Globus pallidus (tissue), 1 donor: ENCODE data around the gene GAL3ST2.
"Not testable (repeated sequence)": the region's sequence is repeated elsewhere in the genome, so short reads cannot be mapped to it uniquely, and the experiment has no call there.

Experiments
- DNase-seq: peaks from one replicate; pipeline ENCODE4 v3.0.0-alpha.2; 2015; ENCODE audit warnings: low spot score

GAL3ST2 gene

GRCh38 chr2:241768850-241769249, 7.8 kb upstream of the GAL3ST2 start:
- DNase-seq: no peak

- DNase-seq: no peak
Observed at GRCh38 chr2:241769819-241770184, 6.8 kb upstream of the GAL3ST2 start.

DNA sequence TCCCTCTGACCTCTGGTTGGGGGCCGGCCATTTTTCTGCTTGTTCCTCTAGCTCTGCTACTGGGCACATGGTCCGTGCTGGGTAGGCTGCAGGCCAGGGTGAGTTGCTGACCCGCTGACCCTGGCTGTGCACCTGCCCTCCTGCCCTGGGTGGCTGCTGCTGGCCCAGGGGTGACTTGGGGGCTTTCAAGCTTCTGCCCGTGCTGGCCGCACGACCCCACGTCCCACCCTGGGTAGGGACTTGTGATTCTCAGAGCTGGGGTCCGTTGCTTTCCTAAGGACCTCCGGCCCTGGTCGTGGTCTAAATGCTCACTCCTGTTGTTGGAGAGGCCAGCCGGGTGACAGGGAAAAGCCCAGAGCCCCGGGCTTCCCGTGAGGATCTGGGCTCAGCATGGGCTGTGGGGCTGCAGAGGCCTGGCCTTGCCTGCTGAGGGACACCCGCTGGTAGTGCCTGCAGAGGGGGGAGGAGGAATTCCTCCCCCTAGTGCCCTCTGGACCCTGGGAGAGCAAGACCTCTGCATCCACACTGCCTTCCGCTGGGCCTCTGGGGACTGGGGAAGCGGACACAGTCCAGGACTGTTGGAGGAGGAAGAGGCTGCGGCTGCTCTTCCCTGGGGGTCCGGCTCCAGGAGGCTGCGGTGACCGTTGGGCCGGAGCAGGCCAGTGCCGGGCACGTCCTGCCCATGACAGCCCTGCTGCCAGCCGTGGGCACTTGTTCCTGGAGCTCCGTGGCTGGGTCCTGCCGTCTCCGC, 6.3 kb upstream of the GAL3ST2 start:
- DNase-seq: no peak

- no peak for DNase-seq
Observed at GRCh38 chr2:241770936-241771285, 5.7 kb upstream of the GAL3ST2 start.

DNA sequence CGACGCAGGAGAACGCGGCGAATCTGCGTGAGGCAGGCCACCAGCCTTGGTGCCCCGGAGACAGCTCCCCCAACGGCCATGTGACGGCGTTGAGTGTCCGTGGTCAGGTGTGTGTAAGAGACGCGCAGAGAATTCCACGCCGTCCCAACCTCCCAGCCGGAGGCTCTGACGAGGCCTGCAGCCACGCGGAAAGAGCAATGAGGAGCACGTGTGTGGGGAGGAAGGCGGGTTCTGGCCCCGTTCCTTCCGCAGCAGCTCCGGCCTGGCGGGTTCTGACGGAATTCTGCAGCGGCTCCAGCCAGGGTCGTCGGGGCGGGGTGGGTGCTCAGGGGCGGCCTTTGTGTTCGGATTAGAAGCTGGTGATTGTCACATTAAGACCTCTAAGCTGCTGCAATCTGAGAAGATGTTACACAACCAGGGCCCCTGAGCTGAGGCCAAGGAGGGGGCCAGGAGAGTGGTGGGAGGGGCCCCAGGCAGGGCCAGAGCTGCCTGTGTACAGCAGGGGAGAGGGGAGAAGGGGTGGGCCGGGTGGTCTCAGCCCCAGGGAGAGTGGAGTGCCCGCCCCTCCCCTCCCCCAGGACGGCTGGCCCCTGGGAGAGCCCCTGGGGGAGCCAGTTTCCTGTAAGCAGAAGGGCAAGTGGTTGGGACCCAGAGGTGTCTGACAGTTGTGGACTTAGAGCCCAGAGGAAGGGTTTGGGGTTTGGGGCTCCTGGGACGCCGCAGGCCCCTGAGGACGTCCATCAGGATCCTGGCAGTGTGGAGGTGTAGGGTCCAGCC, 5.1 kb upstream of the GAL3ST2 start:
- no peak for DNase-seq

- no peak for DNase-seq
Observed at GRCh38 chr2:241772063-241772499, 4.5 kb upstream of the GAL3ST2 start.

DNA sequence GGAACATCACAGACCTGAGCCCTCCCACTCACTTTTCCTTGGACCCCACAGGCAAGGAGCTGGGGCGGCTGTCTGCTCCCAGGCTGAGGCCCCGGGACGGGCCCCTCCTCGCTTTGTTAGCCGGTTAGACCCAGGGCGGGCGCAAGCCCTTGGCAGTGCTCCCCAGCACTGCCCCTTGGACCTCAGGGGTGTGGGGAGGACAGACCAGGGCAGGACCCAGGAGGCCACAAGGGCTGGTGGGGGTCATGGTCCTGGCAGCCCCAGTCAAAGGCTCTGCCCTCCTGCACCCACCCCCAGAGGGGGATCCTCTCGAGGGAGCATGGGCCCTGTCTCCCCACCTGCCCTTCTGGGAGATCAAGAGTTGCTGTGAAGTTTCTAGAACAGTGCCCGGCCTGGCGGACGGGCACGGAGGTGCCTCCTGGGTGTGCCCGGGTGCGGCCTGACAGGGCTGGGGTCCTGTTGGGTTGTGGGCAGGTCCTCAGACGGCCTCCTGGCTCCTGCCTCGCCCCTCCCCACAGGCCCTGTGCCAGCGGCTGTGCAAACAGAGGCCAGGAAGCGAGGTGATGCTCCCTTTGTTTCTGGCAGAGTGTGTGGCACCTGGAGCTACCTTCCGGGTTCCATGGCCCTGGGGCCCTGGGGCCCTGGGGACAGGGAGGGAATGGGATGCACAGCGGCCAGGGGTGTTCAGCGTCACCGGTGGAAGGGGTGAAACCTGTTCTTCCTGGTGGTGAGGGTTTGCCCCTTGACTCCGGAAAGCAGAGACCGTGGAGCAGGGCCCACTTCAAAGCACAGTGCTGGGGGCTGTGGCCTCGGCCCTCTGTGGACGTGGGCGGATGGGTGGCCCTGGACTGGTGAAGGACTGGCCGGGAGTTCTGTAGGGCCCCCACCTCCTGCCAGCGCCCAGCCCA, 2.9 kb upstream of the GAL3ST2 start:
- no peak for DNase-seq

DNA sequence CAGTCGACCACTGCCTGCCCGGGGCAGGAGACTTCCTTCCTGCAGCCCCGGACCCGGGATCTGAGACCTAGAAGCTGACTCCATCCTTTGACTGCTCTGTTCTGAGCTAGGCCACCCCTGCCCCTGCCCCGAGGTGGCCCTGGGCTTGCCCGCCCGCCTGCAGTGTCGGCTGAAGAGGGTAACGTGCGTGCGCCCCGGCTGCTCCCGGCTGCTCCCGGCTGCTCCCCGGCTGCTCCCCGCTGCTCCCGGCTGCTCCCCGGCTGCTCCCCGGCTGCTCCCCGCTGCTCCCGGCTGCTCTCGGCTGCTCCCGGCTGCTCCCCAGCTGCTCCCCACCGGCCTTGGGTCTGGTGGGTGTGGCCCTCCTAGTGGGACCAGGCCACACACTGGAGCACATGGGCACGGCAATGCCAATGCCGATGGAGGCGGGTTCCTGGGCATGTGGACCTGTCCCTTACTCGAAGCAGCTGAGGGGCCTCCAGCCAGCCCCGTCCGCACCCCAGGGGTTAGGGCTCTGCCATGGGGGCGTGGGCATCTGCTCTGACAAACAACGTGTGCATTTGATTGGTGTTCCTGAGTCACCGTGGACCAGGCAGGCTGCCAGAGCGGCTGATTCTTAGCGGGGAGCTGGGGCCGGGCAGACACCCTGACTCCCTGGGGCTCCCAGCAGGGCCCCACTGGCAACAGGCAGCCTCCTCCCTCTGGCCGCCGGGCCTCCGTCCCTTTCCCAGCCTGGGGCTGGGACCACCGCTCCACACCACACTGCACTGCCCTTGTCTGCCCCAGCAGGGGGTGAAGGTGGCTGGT, 2.0 kb upstream of the GAL3ST2 start:
- DNase-seq: no peak

- DNase-seq: no peak
Observed at GRCh38 chr2:241775223-241776177, 1.1 kb upstream of the GAL3ST2 start.

DNA sequence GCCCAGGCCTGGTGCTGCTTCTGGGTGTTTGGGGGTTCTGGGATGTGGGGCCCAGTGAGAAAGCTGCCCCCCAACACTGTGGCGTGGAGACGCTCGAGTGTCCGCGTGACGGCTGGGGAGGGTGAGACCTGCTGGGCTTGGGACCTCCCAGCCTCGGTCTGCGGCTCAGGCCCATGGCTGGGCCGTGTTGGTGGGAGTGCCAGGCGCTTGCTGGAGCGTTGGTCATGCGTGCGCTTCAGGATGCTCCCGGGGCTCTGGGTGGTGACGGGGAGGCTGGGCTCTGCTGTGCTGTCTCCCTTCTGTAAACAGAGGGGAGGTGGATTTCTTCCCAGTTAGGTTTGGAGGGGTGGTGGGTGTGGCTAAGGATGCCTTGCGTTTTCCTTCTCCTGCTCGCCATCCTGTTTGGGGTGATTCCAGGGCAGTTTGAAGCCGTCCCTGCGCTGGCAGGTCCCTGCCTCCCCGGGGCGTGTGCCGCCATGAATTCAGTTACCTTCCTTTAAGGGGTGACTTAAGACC, 606 bp downstream of the GAL3ST2 start:
- no peak for DNase-seq

DNA sequence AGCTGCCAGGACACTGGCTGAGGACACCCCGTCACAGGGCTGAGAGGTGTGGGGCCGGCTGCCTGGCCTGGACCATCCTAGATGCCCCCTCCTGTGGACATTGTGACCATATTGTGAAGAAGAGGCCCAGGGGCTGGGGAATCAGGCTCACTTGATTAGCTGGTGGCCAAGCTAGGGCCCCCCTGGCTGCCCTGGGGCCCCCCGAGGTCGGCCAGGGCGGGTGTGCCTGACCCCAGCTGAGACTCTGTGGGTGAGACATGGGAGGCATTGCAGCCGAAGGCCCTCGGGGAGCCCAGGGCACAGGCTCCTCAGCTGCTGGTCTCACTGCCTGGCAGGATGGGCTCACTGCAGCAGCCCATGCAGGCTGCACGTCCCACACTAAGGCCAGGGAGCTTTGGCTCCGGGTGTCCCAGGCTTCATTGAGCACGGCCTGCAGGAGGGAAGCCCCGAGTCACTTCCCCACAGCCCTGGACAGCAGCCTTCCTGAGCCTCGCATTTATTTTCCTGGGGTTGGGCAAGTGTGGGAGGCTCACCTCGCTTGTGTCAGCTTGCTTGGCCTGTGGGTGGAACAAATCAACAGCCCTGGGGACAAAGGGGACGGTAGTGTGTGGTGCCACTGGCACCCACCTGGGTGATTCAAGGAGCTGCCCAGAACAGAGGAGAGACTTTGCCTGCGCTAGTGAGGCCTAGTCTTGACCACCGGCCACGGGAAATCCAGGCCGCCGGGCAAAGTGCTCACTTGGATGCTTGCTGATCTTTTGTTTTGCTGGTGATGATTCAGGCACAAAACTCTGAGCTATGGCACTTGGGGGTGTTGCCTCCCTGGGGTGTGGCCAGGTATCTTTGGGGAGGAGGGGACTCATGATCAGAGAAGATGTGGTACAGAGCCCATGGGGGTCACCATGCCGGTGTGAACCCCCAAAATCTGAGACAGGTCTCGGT, 1.3 kb downstream of the GAL3ST2 start:
- no peak for DNase-seq

DNA sequence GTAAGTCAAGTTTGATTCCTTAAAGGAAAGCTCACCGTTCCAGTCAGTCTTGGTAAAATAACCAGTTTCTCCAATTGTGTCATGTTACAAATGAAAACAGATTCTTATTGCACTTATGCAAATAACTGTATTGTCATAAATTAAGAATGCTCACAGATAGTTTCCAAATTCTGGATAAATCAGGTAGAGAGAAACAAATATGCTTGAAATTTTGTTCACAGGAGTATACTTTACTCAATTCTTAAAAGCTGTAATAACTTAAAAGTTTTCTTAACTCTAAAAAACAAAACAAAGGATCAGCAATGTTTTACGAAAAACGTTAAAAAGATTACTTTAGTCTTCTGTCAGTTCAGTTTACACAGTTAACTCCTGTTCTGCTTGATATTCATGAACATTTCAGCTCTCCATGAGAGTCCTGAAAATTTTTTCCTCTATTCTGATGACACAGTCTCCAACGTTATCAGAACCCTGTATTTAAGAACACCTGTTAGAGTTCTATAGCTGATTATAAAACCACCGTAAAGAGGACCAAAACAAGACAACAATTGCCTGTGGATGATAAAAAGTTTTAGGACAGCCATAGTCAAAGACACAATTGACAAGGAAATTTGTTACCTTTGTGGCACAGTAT, 4.4 kb downstream of the GAL3ST2 start:
- DNase-seq: no peak

DNA sequence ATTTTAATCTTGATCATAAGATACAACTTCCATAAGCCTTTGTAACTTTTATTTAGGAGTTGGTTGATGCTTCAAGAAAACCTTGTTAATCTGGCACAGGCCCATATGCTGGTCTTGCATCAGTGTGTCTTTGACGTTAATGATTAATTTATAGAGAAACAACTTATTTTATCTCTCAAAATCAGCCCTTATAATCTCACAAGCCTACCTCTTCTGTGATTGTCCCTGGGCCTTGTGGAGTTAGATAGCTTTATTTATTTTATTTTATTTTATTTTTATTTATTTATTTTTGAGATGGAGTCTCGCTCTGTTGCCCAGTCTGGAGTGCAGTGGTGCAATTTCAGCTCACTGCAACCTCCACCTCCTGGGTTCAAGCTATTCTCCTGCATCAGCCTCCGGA, 5.4 kb downstream of the GAL3ST2 start:
- not testable (repeated sequence) for DNase-seq

DNA sequence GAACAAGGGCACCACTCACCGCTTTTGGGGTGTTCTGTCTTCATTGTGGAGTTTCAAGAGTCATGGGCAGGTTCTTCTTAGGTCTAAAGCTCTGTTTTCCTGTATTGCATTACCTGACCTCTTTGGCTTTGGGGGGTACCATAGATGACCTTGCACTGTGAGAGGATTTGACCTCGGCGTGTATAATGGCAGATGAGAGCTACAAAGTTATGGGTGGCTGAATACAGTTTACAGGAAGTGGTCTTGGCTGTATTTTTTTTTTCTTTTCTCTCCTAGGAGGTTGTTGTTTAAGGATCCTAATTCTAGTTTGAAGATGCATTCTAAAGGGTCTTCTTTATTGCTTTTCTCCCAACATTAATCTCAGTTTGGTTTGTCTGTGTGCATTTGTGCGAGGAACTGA, 11.5 kb downstream of the GAL3ST2 start:
- DNase-seq: no peak

DNA sequence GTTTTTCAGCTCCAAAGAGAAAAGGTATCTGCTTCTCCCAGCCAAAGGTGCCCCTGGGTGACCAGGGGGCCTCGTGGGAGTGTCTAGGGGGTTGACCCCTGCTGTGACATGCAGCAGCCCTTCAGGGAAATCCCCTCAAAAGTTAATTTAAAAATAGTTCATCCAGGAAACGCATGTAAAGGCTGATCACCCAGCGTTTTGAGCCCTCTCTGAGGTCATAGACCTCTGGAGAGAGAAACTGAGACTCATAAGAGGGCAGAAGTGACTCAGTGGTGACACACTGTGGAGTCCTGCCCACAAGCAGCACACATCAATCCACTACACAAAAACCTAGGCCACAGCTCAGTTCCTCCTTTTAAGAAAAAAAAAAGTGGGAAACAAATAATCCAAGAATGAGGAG, 11.9 kb downstream of the GAL3ST2 start:
- no peak for DNase-seq

DNA sequence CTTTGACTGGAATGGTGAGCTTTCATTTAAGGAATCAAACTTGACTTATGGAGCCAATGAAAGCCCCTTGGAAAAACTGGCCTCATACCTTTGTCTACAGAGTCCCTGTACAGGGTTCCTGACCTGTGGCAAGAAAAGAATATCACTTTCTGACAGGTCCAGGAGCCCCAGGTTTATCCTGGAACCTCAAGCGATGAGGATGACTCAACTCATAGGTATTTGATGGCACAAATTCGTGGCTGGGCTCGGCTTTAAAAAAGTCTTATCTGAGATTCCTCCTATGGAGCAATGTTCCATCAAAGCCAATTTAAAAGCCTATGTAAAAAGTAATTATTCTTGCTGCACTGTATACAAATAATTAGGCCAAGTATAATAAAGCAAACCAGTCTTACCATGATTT, 14.8 kb downstream of the GAL3ST2 start:
- DNase-seq: not testable (repeated sequence)

DNA sequence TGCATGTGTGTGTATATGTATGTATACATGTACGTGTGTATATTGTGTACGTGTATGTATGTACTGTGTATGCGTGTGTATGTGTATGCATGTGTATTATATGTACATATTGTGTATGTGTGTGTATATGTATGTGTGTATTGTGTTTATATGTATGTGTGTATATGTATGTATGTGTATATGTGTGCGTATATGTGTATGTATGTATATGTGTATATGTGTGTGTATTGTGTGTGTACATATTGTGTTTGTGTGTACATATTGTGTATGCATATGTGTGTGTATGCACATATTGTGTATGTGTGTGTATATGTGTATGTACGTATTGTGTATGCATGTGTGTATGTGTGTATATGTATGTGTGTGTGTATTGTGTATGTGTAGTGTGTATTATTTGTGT, 16.8 kb downstream of the GAL3ST2 start:
- DNase-seq: no peak

GRCh38 chr2:241794250-241794823, 17.7 kb downstream of the GAL3ST2 start:
- DNase-seq: no peak
